ENCODE results near the gene VPS35L.

The VPS35L gene

DNA sequence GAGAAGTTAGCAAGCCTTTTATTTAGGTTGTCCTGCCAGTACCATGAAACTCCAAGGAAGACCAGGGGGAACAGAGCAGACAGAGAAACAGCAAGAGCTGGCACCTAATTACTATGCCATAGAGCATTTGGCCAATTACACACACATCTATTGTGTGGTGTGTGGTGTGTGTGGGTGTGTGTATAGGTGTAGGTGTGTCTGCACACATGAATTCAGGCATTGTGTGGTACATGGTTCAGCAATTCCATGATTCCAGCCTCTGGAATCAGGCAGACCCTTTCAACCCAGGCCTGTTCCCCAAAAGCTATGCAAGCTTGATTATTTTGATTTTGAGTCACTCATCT lies 188.3 kb downstream of the VPS35L start:
- TF ChIP-seq CTCF (IDR thresholded peaks at IDR 0.05; ENCODE audit: extremely low read depth, missing control alignments), result no peak
- DNase-seq (ENCODE audit: low spot score), result no peak

GRCh38 chr16:19744670-19745069 lies 189.2 kb downstream of the VPS35L start:
- TF ChIP-seq CTCF (IDR thresholded peaks at IDR 0.05; ENCODE audit: extremely low read depth, missing control alignments), result no peak
- DNase-seq (ENCODE audit: low spot score), result no peak

DNA sequence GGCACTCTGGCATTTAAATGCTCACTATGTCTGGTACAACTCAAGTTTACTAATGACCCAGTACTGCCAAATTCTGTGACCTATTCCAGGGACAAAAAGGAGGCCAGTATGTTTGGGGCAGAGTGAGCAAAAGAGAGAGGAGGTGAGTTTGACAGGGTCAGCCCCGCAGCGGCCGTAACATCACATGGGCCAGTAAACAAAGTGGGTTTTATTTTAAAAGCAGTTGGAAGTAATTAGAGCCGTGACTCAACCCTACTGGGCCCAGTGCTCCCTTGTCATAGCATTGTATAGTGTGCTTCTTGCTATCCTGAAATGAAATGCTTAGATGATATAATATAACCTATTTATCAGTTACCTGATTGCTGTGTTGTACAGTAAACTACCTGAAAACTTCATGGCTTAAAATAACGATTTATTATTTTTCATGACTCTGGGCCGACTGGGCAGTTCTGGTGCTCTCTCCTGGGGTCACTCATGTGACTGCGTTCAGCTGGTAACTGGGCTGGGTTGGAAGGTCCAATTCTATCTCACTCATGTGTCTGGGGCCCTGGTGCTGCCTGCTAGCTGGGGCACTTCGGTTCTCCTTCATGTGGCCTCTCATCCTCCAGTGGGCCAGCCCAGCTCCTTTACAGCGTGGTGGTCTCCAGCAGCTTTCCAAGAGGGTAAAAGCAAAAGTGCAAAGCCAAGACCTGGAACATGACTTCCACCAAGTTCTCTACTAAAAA lies 189.9 kb downstream of the VPS35L start:
- DNase-seq (ENCODE audit: low spot score), result no peak
- TF ChIP-seq CTCF (IDR thresholded peaks at IDR 0.05; ENCODE audit: extremely low read depth, missing control alignments), result no peak

DNA sequence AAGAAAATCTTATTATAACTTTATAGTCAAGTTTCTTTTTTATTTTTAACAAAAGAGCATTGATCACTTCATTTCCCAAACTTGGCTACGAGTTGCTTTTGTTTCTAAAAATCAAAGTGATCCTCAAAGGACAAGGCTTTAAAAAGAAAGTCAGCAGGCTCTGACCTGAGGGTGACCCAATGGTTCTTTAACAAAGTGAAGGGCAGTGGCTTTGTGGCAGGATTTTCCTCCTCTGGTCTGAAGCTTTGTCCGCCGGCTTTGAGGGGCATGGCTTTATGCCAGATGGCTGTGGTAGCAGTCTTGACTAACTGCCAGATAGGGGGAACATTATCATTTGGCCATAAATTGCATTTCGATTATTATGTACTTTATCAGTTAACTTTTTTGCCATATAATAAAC lies 191.1 kb downstream of the VPS35L start:
- no peak for TF ChIP-seq CTCF (IDR thresholded peaks at IDR 0.05; ENCODE audit: extremely low read depth, missing control alignments)
- DNase-seq (ENCODE audit: low spot score), result no peak

- no peak for DNase-seq (ENCODE audit: low spot score)
- no peak for TF ChIP-seq CTCF (IDR thresholded peaks at IDR 0.05; ENCODE audit: extremely low read depth, missing control alignments)
These were observed 193.1 kb downstream of the VPS35L start for GRCh38 chr16:19748389-19749168.

GRCh38 chr16:19749571-19750080 lies 194.1 kb downstream of the VPS35L start:
- no peak for TF ChIP-seq CTCF (IDR thresholded peaks at IDR 0.05; ENCODE audit: extremely low read depth, missing control alignments)
- DNase-seq (ENCODE audit: low spot score), result no peak

All from GM20000 (cell line).